ENCODE measurements around the gene STT3A.

- TF ChIP-seq CTCF (IDR thresholded peaks at IDR 0.05) (no peak), POLR2A (IDR thresholded peaks at IDR 0.05) (no peak), POLR2AphosphoS5 (IDR thresholded peaks at IDR 0.05) (no peak), EP300 (IDR thresholded peaks at IDR 0.05) (no peak)
These were observed 38.6 kb upstream of the STT3A start for GRCh38 chr11:125554038-125554437.
